ENCODE data around the gene MS4A1. TPM values are rescaled to one million over a fixed set of nuclear protein-coding genes. Genes with fewer than 3 reads are reported as not detected.

Gene MS4A1
- polyA plus RNA-seq, 1 donor (not counting 4 experiments of a cell fraction or from before 2014, with no cell fraction given): 0.07 TPM

DNA sequence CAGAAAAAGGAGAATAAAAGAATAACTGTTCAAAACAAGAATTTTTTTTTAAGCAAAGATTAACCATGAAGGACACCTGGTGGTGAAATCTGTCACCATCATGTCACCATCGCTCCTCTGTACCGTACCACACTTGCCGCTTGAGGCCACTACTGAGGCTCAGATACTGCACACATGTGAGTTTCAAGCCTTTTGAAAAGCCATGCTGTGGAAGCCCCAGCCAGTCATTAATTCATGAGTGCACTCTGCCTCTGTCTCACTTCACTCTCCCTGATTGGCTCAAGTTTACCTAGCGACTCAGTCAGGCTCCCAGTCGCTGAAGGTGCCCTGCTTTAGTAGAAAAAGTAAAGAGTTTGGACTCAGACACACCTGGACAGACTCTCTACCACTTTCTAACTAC is 30.3 kb downstream of the MS4A1 start:
- no peak overlapping the region for H3K4me2 ChIP-seq (ENCODE audit: control insufficient read depth, extremely low read depth, insufficient read depth, low read depth, low read length)
- FAIRE-seq: no peak
- no peak for DNase-seq (ENCODE audit: low read depth, low spot score)

DNA sequence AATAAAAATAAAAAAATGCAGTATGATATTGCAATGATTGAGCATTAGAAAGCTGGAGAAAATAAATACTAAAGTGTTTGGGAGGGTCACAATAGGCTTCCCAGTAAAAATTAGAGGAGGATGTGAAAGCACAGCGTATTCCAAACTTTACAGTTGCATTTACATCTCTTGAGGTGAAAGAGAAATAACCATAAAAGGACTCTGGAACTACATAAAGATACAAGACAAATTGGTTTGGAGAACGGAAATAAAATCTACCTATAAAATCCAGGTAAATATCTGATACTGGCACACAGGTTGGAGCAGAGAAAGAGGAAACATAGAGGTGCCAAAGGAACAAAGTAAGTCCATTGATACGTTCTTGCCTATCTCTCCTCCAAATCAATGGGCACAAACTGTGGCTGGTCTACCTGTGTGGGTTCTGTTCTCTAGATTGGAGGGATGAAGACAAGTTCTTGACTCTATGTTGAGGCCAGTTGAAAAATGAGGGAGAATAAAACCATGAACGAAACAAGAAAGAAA is 36.9 kb downstream of the MS4A1 start, which contains the start of gene MS4A12:
TSS of gene MS4A12 (plus strand) at position 291 of the 522 bp plus-strand sequence. CDS start 4,541 bp downstream, outside the sequence.
- Histone ChIP-seq H3K9ac (ENCODE audit: control insufficient read depth, extremely low read depth, insufficient read depth, low read length) (no peak within 1 kb of the TSS), H3K27ac (ENCODE audit: control insufficient read depth, insufficient read depth, low read length) (no peak within 1 kb of the TSS), H2AFZ (ENCODE audit: control insufficient read depth, low read length) (no peak within 1 kb of the TSS), H3K9me3 (ENCODE audit: control insufficient read depth, low read depth, low read length) (no peaks in the 10 kb centered on the region), H3K4me2 (ENCODE audit: control insufficient read depth, extremely low read depth, insufficient read depth, low read depth, low read length) (no peak within 1 kb of the TSS), H3K9me1 (ENCODE audit: control insufficient read depth, extremely low read depth, insufficient read depth, low read length) (no peaks in the 10 kb centered on the region), H4K20me1 (ENCODE audit: control insufficient read depth, extremely low read depth, insufficient read depth, low read length) (no peaks in the 10 kb centered on the region), H3K36me3 (ENCODE audit: control insufficient read depth in 2 of 2, extremely low read depth in 1 of 2, insufficient read depth in 2 of 2, low read length in 2 of 2) (no peaks in the 10 kb centered on the region), H3K4me3 (ENCODE audit: control insufficient read depth in 2 of 3, extremely low read depth in 1 of 3, insufficient read depth in 2 of 3, low read depth in 1 of 3, low read length in 3 of 3) (no peak within 1 kb of the TSS), H3K4me1 (ENCODE audit: control insufficient read depth, extremely low read depth, insufficient read depth, low read length) (no peaks in the 10 kb centered on the region), H3K79me2 (ENCODE audit: control insufficient read depth, insufficient read depth, low read length) (no peaks in the 10 kb centered on the region), H3K27me3 (ENCODE audit: control insufficient read depth, extremely low read depth, insufficient read depth, low read length) (no peaks in the 10 kb centered on the region)
- no peak for DNase-seq (ENCODE audit: low read depth, low spot score)
- TF ChIP-seq CTCF (optimal IDR thresholded peaks at IDR 0.05 in 1 of 3, IDR thresholded peaks at IDR 0.05 in 1 of 3, conservative IDR thresholded peaks at IDR 0.05 in 1 of 3; ENCODE audit: extremely low read depth in 1 of 3, insufficient read depth in 2 of 3, low read length in 3 of 3) (no peak), EZH2 (IDR thresholded peaks at IDR 0.05; ENCODE audit: low read length) (no peak)
- FAIRE-seq: no peak
- dilution Hi-C loops (cut with MboI; ENCODE audit: extremely low pct_ligation_motif_present, low sequenced_read_pairs): no loop called here

More for the DNA sequence above, 30.3 kb downstream of the MS4A1 start:
- Histone ChIP-seq H3K27me3 (ENCODE audit: control insufficient read depth, extremely low read depth, insufficient read depth, low read length) (no peaks in the 10 kb centered on the region), H3K9ac (ENCODE audit: control insufficient read depth, extremely low read depth, insufficient read depth, low read length) (no peak overlapping the region), H3K27ac (ENCODE audit: control insufficient read depth, insufficient read depth, low read length) (no peak overlapping the region), H3K4me1 (ENCODE audit: control insufficient read depth, extremely low read depth, insufficient read depth, low read length) (no peaks in the 10 kb centered on the region), H3K9me1 (ENCODE audit: control insufficient read depth, extremely low read depth, insufficient read depth, low read length) (no peaks in the 10 kb centered on the region), H2AFZ (ENCODE audit: control insufficient read depth, low read length) (no peak overlapping the region), H3K36me3 (ENCODE audit: control insufficient read depth in 2 of 2, extremely low read depth in 1 of 2, insufficient read depth in 2 of 2, low read length in 2 of 2) (no peaks in the 10 kb centered on the region), H4K20me1 (ENCODE audit: control insufficient read depth, extremely low read depth, insufficient read depth, low read length) (no peaks in the 10 kb centered on the region), H3K9me3 (ENCODE audit: control insufficient read depth, low read depth, low read length) (peaks cover 2% of the 10 kb centered on the region), H3K79me2 (ENCODE audit: control insufficient read depth, insufficient read depth, low read length) (no peaks in the 10 kb centered on the region), H3K4me3 (ENCODE audit: control insufficient read depth in 2 of 3, extremely low read depth in 1 of 3, insufficient read depth in 2 of 3, low read depth in 1 of 3, low read length in 3 of 3) (no peak overlapping the region)
- dilution Hi-C loops (cut with MboI; ENCODE audit: extremely low pct_ligation_motif_present, low sequenced_read_pairs): no loop called here
- no peak for TF ChIP-seq EZH2 (IDR thresholded peaks at IDR 0.05; ENCODE audit: low read length)
- TF ChIP-seq CTCF (optimal IDR thresholded peaks at IDR 0.05 in 1 of 3, IDR thresholded peaks at IDR 0.05 in 1 of 3, conservative IDR thresholded peaks at IDR 0.05 in 1 of 3; ENCODE audit: extremely low read depth in 1 of 3, insufficient read depth in 2 of 3, low read length in 3 of 3): no peak
